MM.1S (cell line): ENCODE results near the gene ETV5.
A peak's percentile ranks its signal among the peaks of the same experiment; 100 is the strongest.

Source experiments
- DNase-seq: peaks from one replicate; pipeline ENCODE4 v3.0.0-alpha.2; 2015
- H2AFZ ChIP-seq: fragments of 300-600 bp; sonication (generic); 2 replicates; pipeline ENCODE4 v1.6.0; 2016; ENCODE audit warnings: antibody characterized with exemption, low read length
- H3F3A ChIP-seq: fragments of 300-600 bp; sonication (generic); 2 replicates; pipeline ENCODE4 v1.6.1; 2016; ENCODE audit warnings: mild to moderate bottlenecking, antibody characterized with exemption, low read length, moderate library complexity, mixed read lengths; ENCODE audit not compliant: insufficient read depth
- H3K27ac ChIP-seq: fragments of 300-600 bp; sonication (generic); 2 replicates; pipeline ENCODE4 v1.5.1; 2016; ENCODE audit warnings: mild to moderate bottlenecking, low read length
- H3K27me3 ChIP-seq: fragments of 300-600 bp; sonication (generic); replicated peaks from 2 replicates; pipeline ENCODE4 v1.6.0; 2016; ENCODE audit warnings: low read length; ENCODE audit not compliant: insufficient read depth
- H3K36me3 ChIP-seq: fragments of 300-600 bp; sonication (generic); replicated peaks from 2 replicates; pipeline ENCODE4 v1.6.1; 2016; ENCODE audit warnings: mild to moderate bottlenecking, low read length, mixed read lengths; ENCODE audit not compliant: insufficient read depth
- H3K4me1 ChIP-seq: fragments of 300-600 bp; sonication (generic); 2 replicates; pipeline ENCODE4 v1.6.1; 2016; ENCODE audit warnings: low read length, mixed read lengths
- H3K4me2 ChIP-seq: fragments of 300-600 bp; sonication (generic); 2 replicates; pipeline ENCODE4 v1.6.0; 2016; ENCODE audit warnings: low read depth, low read length
- H3K4me3 ChIP-seq: fragments of 300-600 bp; sonication (generic); 2 replicates; pipeline ENCODE4 v1.5.1; 2016; ENCODE audit warnings: low read length, mixed read lengths
- H3K79me2 ChIP-seq: fragments of 300-600 bp; sonication (generic); 2 replicates; pipeline ENCODE4 v1.6.1; 2016; ENCODE audit warnings: mixed run types, low read length, mixed read lengths
- H3K9ac ChIP-seq: fragments of 300-600 bp; sonication (generic); 2 replicates; pipeline ENCODE4 v1.6.1; 2016; ENCODE audit warnings: low read length, mixed read lengths
- H3K9me2 ChIP-seq: fragments of 300-600 bp; sonication (generic); replicated peaks from 2 replicates; pipeline ENCODE4 v1.6.1; 2016; ENCODE audit warnings: mild to moderate bottlenecking, low read length, mixed read lengths; ENCODE audit not compliant: insufficient read depth
- H3K9me3 ChIP-seq: fragments of 300-600 bp; sonication (generic); replicated peaks from 2 replicates; pipeline ENCODE4 v1.6.1; 2016; ENCODE audit warnings: mild to moderate bottlenecking, low read length, mixed read lengths; ENCODE audit not compliant: insufficient read depth
- H4K20me1 ChIP-seq: fragments of 300-600 bp; sonication (generic); 2 replicates; pipeline ENCODE4 v1.6.1; 2016; ENCODE audit warnings: mild to moderate bottlenecking, low read length, moderate library complexity, mixed read lengths; ENCODE audit not compliant: insufficient read depth
- EZH2 ChIP-seq: fragments of 300-600 bp; sonication (generic); optimal IDR thresholded peaks from 2 replicates; pipeline ENCODE3; 2017; ENCODE audit warnings: low read depth, mild to moderate bottlenecking, antibody characterized with exemption, low read length, mixed read lengths
- EZH2phosphoT487 ChIP-seq: fragments of 300-600 bp; sonication (generic); IDR thresholded peaks from 2 replicates; pipeline ENCODE4 v1.6.1; 2018; ENCODE audit warnings: antibody characterized with exemption, low read length
- TF ChIP-seq, protein P1 (sequence below): fragments of 300-600 bp; sonication (generic); IDR thresholded peaks from 2 replicates; pipeline ENCODE4 v1.5.1; 2016; ENCODE audit warnings: antibody characterized with exemption, low read length, mixed read lengths

Gene ETV5

DNA sequence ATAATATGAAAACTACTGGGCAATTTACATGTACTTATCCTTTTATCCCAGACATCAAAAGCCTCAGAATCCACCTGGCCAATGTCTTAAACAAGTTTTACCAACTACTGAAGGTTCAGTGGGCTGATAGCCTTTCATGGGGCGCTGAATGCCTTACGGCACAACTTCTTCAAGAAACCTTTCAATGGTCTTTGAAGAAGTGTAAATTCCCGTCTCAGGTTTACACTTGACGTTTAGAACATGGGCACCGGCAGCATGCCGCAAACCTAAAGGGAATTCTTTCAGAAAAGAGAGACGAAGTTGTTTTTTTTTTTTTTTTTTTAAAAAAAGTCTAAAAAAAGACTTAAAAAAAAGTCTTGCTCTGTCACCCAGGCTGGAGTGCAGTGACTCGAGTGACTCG, 39.7 kb downstream of the ETV5 start:
- no peaks in the 10 kb centered on the region for H3K27me3 ChIP-seq
- no peak overlapping the region for H3K9ac ChIP-seq
- no peak overlapping the region for H3K4me2 ChIP-seq
- DNase-seq, result no peak
- no peaks in the 10 kb centered on the region for H3K9me2 ChIP-seq
- H3K36me3 ChIP-seq, result no peaks in the 10 kb centered on the region
- H3K4me1 ChIP-seq, result 0 out of 2 replicates have a peak, but pooled peaks cover 4% of the 10 kb centered on the region
- no peaks in the 10 kb centered on the region for H3K79me2 ChIP-seq
- H2AFZ ChIP-seq, result no peak overlapping the region
- TF ChIP-seq, protein P1, sequence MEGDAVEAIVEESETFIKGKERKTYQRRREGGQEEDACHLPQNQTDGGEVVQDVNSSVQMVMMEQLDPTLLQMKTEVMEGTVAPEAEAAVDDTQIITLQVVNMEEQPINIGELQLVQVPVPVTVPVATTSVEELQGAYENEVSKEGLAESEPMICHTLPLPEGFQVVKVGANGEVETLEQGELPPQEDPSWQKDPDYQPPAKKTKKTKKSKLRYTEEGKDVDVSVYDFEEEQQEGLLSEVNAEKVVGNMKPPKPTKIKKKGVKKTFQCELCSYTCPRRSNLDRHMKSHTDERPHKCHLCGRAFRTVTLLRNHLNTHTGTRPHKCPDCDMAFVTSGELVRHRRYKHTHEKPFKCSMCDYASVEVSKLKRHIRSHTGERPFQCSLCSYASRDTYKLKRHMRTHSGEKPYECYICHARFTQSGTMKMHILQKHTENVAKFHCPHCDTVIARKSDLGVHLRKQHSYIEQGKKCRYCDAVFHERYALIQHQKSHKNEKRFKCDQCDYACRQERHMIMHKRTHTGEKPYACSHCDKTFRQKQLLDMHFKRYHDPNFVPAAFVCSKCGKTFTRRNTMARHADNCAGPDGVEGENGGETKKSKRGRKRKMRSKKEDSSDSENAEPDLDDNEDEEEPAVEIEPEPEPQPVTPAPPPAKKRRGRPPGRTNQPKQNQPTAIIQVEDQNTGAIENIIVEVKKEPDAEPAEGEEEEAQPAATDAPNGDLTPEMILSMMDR, result no peak
- TF ChIP-seq EZH2 (no peak), EZH2phosphoT487 (no peak)
- no peak overlapping the region for H3K4me3 ChIP-seq
- no peaks in the 10 kb centered on the region for H4K20me1 ChIP-seq
- no peaks in the 10 kb centered on the region for H3K9me3 ChIP-seq
- no peaks in the 10 kb centered on the region for H3F3A ChIP-seq
- H3K27ac ChIP-seq, result no peak overlapping the region

DNA sequence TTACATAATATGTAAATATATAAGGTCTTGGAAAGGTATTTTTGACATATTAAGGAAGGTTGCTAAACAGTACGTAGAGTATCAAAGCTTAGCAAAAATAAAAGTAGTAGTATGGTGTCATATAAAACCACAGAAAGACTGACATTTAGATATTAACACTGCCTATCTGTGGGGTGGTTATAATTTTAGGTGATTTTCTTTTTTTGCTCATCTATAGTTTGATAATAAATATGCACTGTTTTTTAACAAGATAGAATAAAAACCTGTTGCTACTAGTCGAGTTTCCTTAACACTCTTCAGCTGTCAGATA, 40.7 kb downstream of the ETV5 start:
- H3K79me2 ChIP-seq, result no peaks in the 10 kb centered on the region
- no peak for DNase-seq
- no peaks in the 10 kb centered on the region for H3K27me3 ChIP-seq
- H2AFZ ChIP-seq, result no peak overlapping the region
- TF ChIP-seq EZH2, result no peak
- H3K9me3 ChIP-seq, result no peaks in the 10 kb centered on the region
- H3K9me2 ChIP-seq, result no peaks in the 10 kb centered on the region
- no peaks in the 10 kb centered on the region for H4K20me1 ChIP-seq
- 0 out of 2 replicates have a peak, but pooled peaks cover 4% of the 10 kb centered on the region for H3K4me1 ChIP-seq
- H3F3A ChIP-seq, result no peaks in the 10 kb centered on the region
- H3K27ac ChIP-seq, result no peak overlapping the region
- H3K4me2 ChIP-seq, result peak overlapping the region; percentile 33; the same call in 1 of the 2 replicates
- no peak overlapping the region for H3K9ac ChIP-seq
- H3K36me3 ChIP-seq, result no peaks in the 10 kb centered on the region
- no peak overlapping the region for H3K4me3 ChIP-seq

DNA sequence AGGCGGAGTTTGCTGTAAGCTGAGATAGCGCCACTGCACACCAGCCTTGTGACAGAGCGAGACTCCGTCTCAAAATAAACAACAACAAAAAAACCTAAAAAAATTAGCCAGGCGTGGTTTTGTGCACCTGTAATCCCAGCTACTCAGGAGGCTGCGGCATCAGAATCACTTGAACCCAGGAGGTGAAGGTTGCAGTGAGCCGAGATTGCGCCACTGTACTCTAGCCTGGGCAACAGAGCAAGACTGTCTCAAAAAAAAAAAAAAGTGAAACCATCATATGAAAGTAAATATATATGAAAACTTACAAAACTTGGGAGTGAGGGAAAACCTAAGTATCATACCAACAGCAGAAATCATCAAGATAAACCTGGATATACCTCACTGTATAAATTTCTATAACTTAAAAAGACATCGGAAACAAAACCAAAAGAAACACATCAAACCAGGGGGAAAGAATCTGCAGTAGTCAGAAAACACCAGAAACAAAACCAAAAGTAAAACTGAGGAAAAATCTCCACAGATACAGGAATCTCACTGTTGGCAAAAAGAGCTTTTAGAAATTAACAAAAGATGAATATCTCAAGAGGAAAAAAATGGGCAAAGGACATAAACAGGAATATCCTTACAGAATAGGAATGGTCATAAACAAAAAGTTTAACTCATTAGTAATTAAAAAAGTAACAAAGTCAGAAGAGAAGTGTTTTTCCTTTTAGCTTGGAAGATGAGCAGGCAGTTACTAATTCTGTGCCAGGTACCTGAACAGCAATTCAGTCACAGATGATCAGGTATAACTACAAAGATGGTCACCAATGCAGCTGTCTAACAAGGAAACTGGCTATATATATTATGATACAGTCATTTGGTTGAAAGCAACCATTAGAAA, 41.3 kb downstream of the ETV5 start:
- no peaks in the 10 kb centered on the region for H3K9me2 ChIP-seq
- H3F3A ChIP-seq, result no peaks in the 10 kb centered on the region
- no peak for TF ChIP-seq EZH2
- TF ChIP-seq EZH2phosphoT487, result no peak
- TF ChIP-seq, protein P1, result no peak
- H3K9me3 ChIP-seq, result no peaks in the 10 kb centered on the region
- DNase-seq, result peak; percentile 55
- no peak overlapping the region; the same call in 1 of the 2 replicates for H3K27ac ChIP-seq
- H3K36me3 ChIP-seq, result no peaks in the 10 kb centered on the region
- peak overlapping the region; percentile 33 for H3K4me2 ChIP-seq
- H3K27me3 ChIP-seq, result no peaks in the 10 kb centered on the region
- no peak overlapping the region for H3K9ac ChIP-seq
- H2AFZ ChIP-seq, result peak overlapping the region; percentile 33; the same call in 1 of the 2 replicates
- 0 out of 2 replicates have a peak, but pooled peaks cover 4% of the 10 kb centered on the region for H3K4me1 ChIP-seq
- peak overlapping the region; percentile 44 for H3K4me3 ChIP-seq
- no peaks in the 10 kb centered on the region for H3K79me2 ChIP-seq
- no peaks in the 10 kb centered on the region for H4K20me1 ChIP-seq

DNA sequence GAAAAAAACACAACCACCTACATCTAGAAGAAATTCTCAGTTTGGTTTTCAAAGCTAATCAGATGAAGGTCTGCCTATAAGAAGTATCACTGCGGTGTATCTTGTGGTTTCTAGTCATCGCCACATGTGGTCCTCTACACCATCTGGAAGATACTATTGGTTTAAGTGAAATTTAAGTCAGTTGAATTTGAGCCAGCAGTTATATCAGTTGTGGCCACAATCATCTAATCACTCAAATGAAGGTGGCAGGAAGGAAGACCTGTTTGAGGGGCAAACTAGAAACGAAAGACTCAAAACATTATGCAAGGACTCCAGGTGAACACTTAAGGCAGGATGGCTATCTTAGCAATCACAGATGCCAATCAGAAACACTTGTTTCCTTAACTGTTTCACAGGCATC, 48.7 kb downstream of the ETV5 start:
- peak overlapping the region; percentile 4; the same call in 1 of the 2 replicates for H3K4me2 ChIP-seq

More for the DNA sequence above, 48.7 kb downstream of the ETV5 start:
- no peaks in the 10 kb centered on the region for H3K27me3 ChIP-seq
- H3K36me3 ChIP-seq, result no peaks in the 10 kb centered on the region
- no peaks in the 10 kb centered on the region for H4K20me1 ChIP-seq
- H3K79me2 ChIP-seq, result no peaks in the 10 kb centered on the region
- no peak overlapping the region for H3K4me3 ChIP-seq
- 0 out of 2 replicates have a peak, but pooled peaks cover 3% of the 10 kb centered on the region for H3F3A ChIP-seq
- H3K4me1 ChIP-seq, result peaks cover 7% of the 10 kb centered on the region; the same call in 1 of the 2 replicates
- H3K27ac ChIP-seq, result no peak overlapping the region
- TF ChIP-seq EZH2 (no peak), EZH2phosphoT487 (no peak)
- TF ChIP-seq, protein P1, result no peak
- H2AFZ ChIP-seq, result no peak overlapping the region
- no peaks in the 10 kb centered on the region for H3K9me3 ChIP-seq
- H3K9ac ChIP-seq, result no peak overlapping the region
- no peaks in the 10 kb centered on the region for H3K9me2 ChIP-seq
- DNase-seq, result peak; percentile 67
